ENCODE data around the gene PFN2. TPM values are rescaled to one million over a fixed set of nuclear protein-coding genes. Genes with fewer than 3 reads are reported as not detected.
"Not testable (repeated sequence)": the region's sequence is repeated elsewhere in the genome, so short reads cannot be mapped to it uniquely, and the experiment has no call there.

The PFN2 gene
- polyA plus RNA-seq, 3 donors = not detected

DNA sequence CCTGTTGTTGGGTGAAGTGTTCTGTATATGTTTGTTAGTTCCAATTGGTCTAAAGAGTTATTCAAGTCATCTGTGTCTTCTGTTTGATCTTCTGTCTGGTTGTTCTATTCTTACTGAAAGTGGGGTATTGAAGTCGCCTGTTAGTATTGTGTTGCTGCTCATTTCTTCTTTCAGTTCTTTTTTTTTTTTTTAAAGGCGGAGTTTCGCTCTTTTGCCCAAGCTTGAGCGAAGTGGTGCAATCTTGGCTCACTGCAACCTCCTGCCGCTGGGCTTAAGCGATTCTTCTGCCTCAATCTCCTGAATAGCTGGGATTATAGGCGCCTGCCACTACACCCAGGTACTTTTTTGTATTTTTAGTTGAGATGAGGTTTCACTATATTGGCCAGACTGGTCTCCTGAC, 23.5 kb downstream of the PFN2 start:
- H3K27me3 Mint-ChIP-seq (ENCODE audit: low read depth in 3 of 3) = peaks cover 0 to 2% (median 0%) of the 10 kb centered on the region in 3 donors
- peaks cover 0 to 5% of the 10 kb centered on the region in 2 donors for H3K9me3 ChIP-seq (replicated peaks in 1 of 2; ENCODE audit: control insufficient read depth in 1 of 2, insufficient read depth in 1 of 2, low read length in 2 of 2)
- H3K4me1 ChIP-seq (ENCODE audit: control insufficient read depth in 1 of 2, insufficient read depth in 2 of 2, low read length in 2 of 2) = peaks cover 0 to 12% of the 10 kb centered on the region in 2 donors
- no peaks in the 10 kb centered on the region for H3K27me3 ChIP-seq (ENCODE audit: control insufficient read depth in 2 of 2, insufficient read depth in 2 of 2, low read length in 2 of 2)
- no peak overlapping the region for H3K9ac ChIP-seq (ENCODE audit: insufficient read depth, low read length, poor library complexity, severe bottlenecking)
- peaks cover 64 to 80% of the 10 kb centered on the region in 2 donors for H3K36me3 Mint-ChIP-seq
- no peak overlapping the region for H3K4me2 ChIP-seq (replicated peaks; ENCODE audit: extremely low read depth, low read length, poor library complexity, severe bottlenecking)
- peaks cover 24% of the 10 kb centered on the region for H3K4me1 Mint-ChIP-seq
- peaks cover 21% of the 10 kb centered on the region for H3K79me2 ChIP-seq (ENCODE audit: insufficient read depth, low read length)
- intact Hi-C loops (cut with micrococcal nuclease) = no loop called here
- no CpG with 5 or more reads among the region's 7 CpGs for WGBS (ENCODE audit: insufficient coverage)
- H3K27ac Mint-ChIP-seq = peak overlapping the region in 4 of 7 donors; percentile 9 to 39 (median 20)
- H2AFZ ChIP-seq (ENCODE audit: insufficient read depth, low read depth, low read length, poor library complexity, severe bottlenecking) = no peak overlapping the region
- H3K4me3 ChIP-seq (replicated peaks in 1 of 3; ENCODE audit: low read depth in 2 of 3, low read length in 3 of 3) = no peak overlapping the region
- peak overlapping the region in 1 of 2 donors; percentile 67 for H3K4me3 Mint-ChIP-seq
- no peak for DNase-seq
- peaks cover 0 to 19% (median 10%) of the 10 kb centered on the region in 7 donors for H3K9me3 Mint-ChIP-seq
- H3K27ac ChIP-seq (ENCODE audit: low read depth in 1 of 2, low read length in 2 of 2) = peak overlapping the region in 1 of 2 donors; percentile 6
- H4K20me1 ChIP-seq (ENCODE audit: insufficient read depth, low read length) = peaks cover 93% of the 10 kb centered on the region
- TF ChIP-seq CTCF (IDR thresholded peaks at IDR 0.05) = no peak
- peaks cover 17 to 72% of the 10 kb centered on the region in 2 donors for H3K36me3 ChIP-seq (replicated peaks in 1 of 2; ENCODE audit: control insufficient read depth in 1 of 2, insufficient read depth in 2 of 2, low read length in 2 of 2)

DNA sequence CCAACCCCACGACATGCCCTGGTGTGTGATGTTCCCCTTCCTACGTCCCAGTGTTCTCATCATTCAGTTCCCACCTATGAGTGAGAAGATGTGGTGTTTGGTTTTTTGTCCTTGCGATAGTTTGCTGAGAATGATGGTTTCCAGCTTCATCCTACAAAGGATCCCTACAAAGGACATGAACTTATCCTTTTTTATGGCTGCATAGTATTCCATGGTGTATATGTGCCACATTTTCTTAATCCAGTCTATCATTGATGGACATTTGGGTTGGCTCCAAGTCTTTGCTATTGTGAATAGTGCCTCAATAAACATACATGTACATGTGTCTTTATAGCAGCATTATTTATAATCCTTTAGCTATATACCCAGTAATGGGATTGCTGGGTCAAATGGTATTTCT, 26.7 kb downstream of the PFN2 start:
- H3K4me3 Mint-ChIP-seq; H3K27ac ChIP-seq (ENCODE audit: low read depth in 1 of 2, low read length in 2 of 2); H3K4me3 ChIP-seq (replicated peaks in 1 of 3; ENCODE audit: low read depth in 2 of 3, low read length in 3 of 3); H3K4me2 ChIP-seq (replicated peaks; ENCODE audit: extremely low read depth, low read length, poor library complexity, severe bottlenecking); H3K27me3 ChIP-seq (ENCODE audit: control insufficient read depth in 2 of 2, insufficient read depth in 2 of 2, low read length in 2 of 2); H3K9ac ChIP-seq (ENCODE audit: insufficient read depth, low read length, poor library complexity, severe bottlenecking); H3K27me3 Mint-ChIP-seq (ENCODE audit: low read depth in 3 of 3); H2AFZ ChIP-seq (ENCODE audit: insufficient read depth, low read depth, low read length, poor library complexity, severe bottlenecking); H3K9me3 ChIP-seq (replicated peaks in 1 of 2; ENCODE audit: control insufficient read depth in 1 of 2, insufficient read depth in 1 of 2, low read length in 2 of 2); DNase-seq; H3K27ac Mint-ChIP-seq; intact Hi-C loops (cut with micrococcal nuclease): not testable (repeated sequence)
- H4K20me1 ChIP-seq (ENCODE audit: insufficient read depth, low read length) = peaks cover 92% of the 10 kb centered on the region
- WGBS (ENCODE audit: insufficient coverage) = no CpG with 5 or more reads among the region's 3 CpGs
- peaks cover 21% of the 10 kb centered on the region for H3K79me2 ChIP-seq (ENCODE audit: insufficient read depth, low read length)
- H3K4me1 Mint-ChIP-seq = peaks cover 24% of the 10 kb centered on the region
- peaks cover 15 to 66% of the 10 kb centered on the region in 2 donors for H3K36me3 ChIP-seq (replicated peaks in 1 of 2; ENCODE audit: control insufficient read depth in 1 of 2, insufficient read depth in 2 of 2, low read length in 2 of 2)
- H3K9me3 Mint-ChIP-seq = peaks cover 0 to 19% (median 10%) of the 10 kb centered on the region in 7 donors
- H3K36me3 Mint-ChIP-seq = peaks cover 67 to 76% of the 10 kb centered on the region in 2 donors
- H3K4me1 ChIP-seq (ENCODE audit: control insufficient read depth in 1 of 2, insufficient read depth in 2 of 2, low read length in 2 of 2) = peaks cover 0 to 12% of the 10 kb centered on the region in 2 donors
